Breast epithelium (tissue), 4 donors: ENCODE results near the gene ZNF19. TPM values are rescaled to one million over a fixed set of nuclear protein-coding genes. Genes with fewer than 3 reads are reported as not detected.

Experiments used
- DNase-seq, 2 donors: peaks; one replicate each; pipeline ENCODE4 v3.0.0-alpha.2; 2019; ENCODE audit warnings: low spot score in 2 of 2
- H3K27ac ChIP-seq, 2 donors: fragments of 200-600 bp; sonication (generic) in 1 of 2; one replicate each; pipeline ENCODE4 v1.5.1; 2016 to 2019; ENCODE audit warnings: mild to moderate bottlenecking in 1 of 2
- H3K27me3 ChIP-seq, 2 donors: fragments of 200-600 bp; sonication (generic) in 1 of 2; one replicate each; pipeline versions ENCODE4 v1.5.1 to v1.6.0; 2017 to 2019; ENCODE audit warnings: control low read depth in 1 of 2, mild to moderate bottlenecking in 1 of 2
- H3K36me3 ChIP-seq: fragments of 200-600 bp; one replicate; pipeline ENCODE4 v1.5.1; 2019
- H3K4me1 ChIP-seq, 2 donors: fragments of 200-600 bp; sonication (generic); one replicate each; pipeline ENCODE4 v1.5.1; 2016 to 2019; ENCODE audit warnings: control low read depth in 1 of 2
- H3K4me3 ChIP-seq, 3 donors: fragments of 200-600 bp; sonication (generic); 1 replicate in 2 of 3; 2 replicates in 1 of 3; pipeline ENCODE4 v1.5.1; 2016 to 2019; ENCODE audit warnings: mild to moderate bottlenecking in 3 of 3, moderate library complexity in 2 of 3
- H3K9me3 ChIP-seq, 2 donors: fragments of 200-600 bp; sonication (generic) in 1 of 2; one replicate each; pipeline ENCODE4 v1.5.1; 2016 to 2019; ENCODE audit warnings: control low read depth in 1 of 2
- CTCF ChIP-seq, 3 donors: fragments of 450-650 bp; IDR thresholded peaks; one replicate each; pipeline ENCODE4 v1.5.1; 2016 to 2017; ENCODE audit warnings: antibody characterized with exemption in 3 of 3, mild to moderate bottlenecking in 3 of 3, moderate library complexity in 3 of 3
- POLR2A ChIP-seq: fragments of 450-650 bp; IDR thresholded peaks from one replicate; pipeline ENCODE4 v1.6.1; 2016; ENCODE audit warnings: antibody characterized with exemption, mild to moderate bottlenecking, moderate library complexity
- POLR2AphosphoS5 ChIP-seq, 3 donors: sonication (generic); formaldehyde crosslinking; IDR thresholded peaks; one replicate each; pipeline ENCODE4 v1.6.1; 2017; ENCODE audit warnings: antibody characterized with exemption in 3 of 3
- intact Hi-C: fragments of 100-400 bp; cut with DNase I; formaldehyde crosslinking; loops from one replicate; pipeline ENCODE4 v1.15.1; 2023; ENCODE audit warnings: low total_unique reads
- total RNA-seq, 3 donors: library from RNA; depleted of rRNA; stranded (reverse); fragments of >200 nt; gene quantifications; one replicate each; pipeline ENCODE4 v1.1.0, GENCODE V29; 2016

The ZNF19 gene
- total RNA-seq, 3 donors from 2014 or later, result 16.7 to 20.2 (median 19.5) TPM

GRCh38 chr16:71430744-71431143, 58.4 kb downstream of the ZNF19 start:
- peaks cover 0 to 22% of the 10 kb centered on the region in 2 donors for H3K27me3 ChIP-seq
- no peaks in the 10 kb centered on the region for H3K4me1 ChIP-seq
- intact Hi-C loops, result no loop called here
- peaks cover 0 to 8% of the 10 kb centered on the region in 2 donors for H3K9me3 ChIP-seq
- no peak overlapping the region for H3K27ac ChIP-seq
- no peaks in the 10 kb centered on the region for H3K36me3 ChIP-seq
- H3K4me3 ChIP-seq, result no peak overlapping the region
- DNase-seq, result no peak
- TF ChIP-seq CTCF (IDR thresholded peaks at IDR 0.05), result no peak
- TF ChIP-seq POLR2AphosphoS5 (IDR thresholded peaks at IDR 0.05), result no peak
- TF ChIP-seq POLR2A, result no peak

GRCh38 chr16:71429581-71429980, 59.5 kb downstream of the ZNF19 start:
- Histone ChIP-seq H3K4me3 (no peak overlapping the region), H3K4me1 (no peaks in the 10 kb centered on the region), H3K27me3 (peaks cover 0 to 32% of the 10 kb centered on the region in 2 donors), H3K27ac (no peak overlapping the region), H3K9me3 (peaks cover 0 to 8% of the 10 kb centered on the region in 2 donors), H3K36me3 (no peaks in the 10 kb centered on the region)
- no peak for DNase-seq
- no peak for TF ChIP-seq CTCF (IDR thresholded peaks at IDR 0.05)
- no peak for TF ChIP-seq POLR2A
- no peak for TF ChIP-seq POLR2AphosphoS5 (IDR thresholded peaks at IDR 0.05)
- intact Hi-C loops, result no loop called here

DNA sequence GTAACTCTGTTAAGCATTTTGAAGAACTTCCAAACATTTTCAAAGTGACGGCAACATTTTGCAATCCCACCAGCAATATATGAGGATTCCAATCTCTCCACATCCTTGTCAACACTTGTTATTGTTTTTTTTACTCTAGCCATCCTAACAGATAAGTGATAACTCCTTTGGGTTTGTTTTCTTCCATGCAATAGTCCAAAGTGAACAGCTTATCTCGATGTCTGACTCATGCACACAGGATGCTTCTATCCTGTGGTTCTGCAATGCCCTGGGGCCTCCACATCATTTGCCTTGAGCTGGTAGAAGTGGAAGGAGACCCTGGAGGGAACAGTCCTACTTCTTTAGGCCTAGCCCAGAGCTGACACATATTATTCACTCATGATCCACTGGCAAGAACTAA, 60.2 kb downstream of the ZNF19 start:
- Histone ChIP-seq H3K9me3 (peaks cover 0 to 8% of the 10 kb centered on the region in 2 donors), H3K4me1 (no peaks in the 10 kb centered on the region), H3K27ac (no peak overlapping the region), H3K27me3 (peaks cover 0 to 39% of the 10 kb centered on the region in 2 donors), H3K36me3 (no peaks in the 10 kb centered on the region), H3K4me3 (no peak overlapping the region)
- intact Hi-C loops, result no loop called here
- TF ChIP-seq POLR2AphosphoS5 (IDR thresholded peaks at IDR 0.05) (no peak), CTCF (IDR thresholded peaks at IDR 0.05) (no peak), POLR2A (no peak)
- DNase-seq, result no peak

DNA sequence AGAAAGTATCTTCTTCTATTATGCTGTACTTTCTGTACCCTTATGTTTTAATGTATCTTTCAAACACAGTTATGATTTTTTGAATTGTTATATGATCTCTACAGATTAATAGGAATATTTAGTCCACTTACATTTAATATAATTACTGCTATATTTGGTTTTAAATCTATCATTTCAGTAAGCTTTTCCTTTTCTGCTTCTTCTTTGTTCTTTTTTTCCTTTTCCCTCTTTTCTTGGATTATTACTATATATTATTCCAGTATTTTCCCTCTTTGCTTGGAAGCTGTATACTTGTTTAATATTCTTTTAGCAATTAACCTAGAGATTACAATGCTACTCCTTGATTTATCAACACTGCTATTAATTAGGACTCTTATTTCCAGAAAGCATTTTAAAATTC, 60.7 kb downstream of the ZNF19 start:
- H3K9me3 ChIP-seq, result peaks cover 0 to 8% of the 10 kb centered on the region in 2 donors
- no peak for DNase-seq
- H3K27ac ChIP-seq, result no peak overlapping the region
- TF ChIP-seq CTCF (IDR thresholded peaks at IDR 0.05), result no peak
- no peak for TF ChIP-seq POLR2A
- TF ChIP-seq POLR2AphosphoS5 (IDR thresholded peaks at IDR 0.05), result no peak
- intact Hi-C loops, result no loop called here
- no peak overlapping the region for H3K4me3 ChIP-seq
- H3K4me1 ChIP-seq, result no peaks in the 10 kb centered on the region
- no peaks in the 10 kb centered on the region for H3K36me3 ChIP-seq
- peaks cover 0 to 43% of the 10 kb centered on the region in 2 donors for H3K27me3 ChIP-seq

- Histone ChIP-seq H3K4me1 (no peaks in the 10 kb centered on the region), H3K36me3 (no peaks in the 10 kb centered on the region), H3K4me3 (no peak overlapping the region), H3K27me3 (peaks cover 0 to 46% of the 10 kb centered on the region in 2 donors), H3K9me3 (peaks cover 0 to 8% of the 10 kb centered on the region in 2 donors), H3K27ac (no peak overlapping the region)
- intact Hi-C loops, result no loop called here
- TF ChIP-seq POLR2A, result no peak
- DNase-seq, result no peak
Measured at GRCh38 chr16:71426880-71427615, 62.1 kb downstream of the ZNF19 start.
